Mucosa of stomach (tissue), 1 donor: ENCODE data around the gene ADORA2A.
"Not testable (repeated sequence)": the region's sequence is repeated elsewhere in the genome, so short reads cannot be mapped to it uniquely, and the experiment has no call there.

Experiments
- H3K27me3 ChIP-seq: one replicate; pipeline ENCODE4 v1.7.0; 2013; ENCODE audit warnings: mild to moderate bottlenecking, low read length; ENCODE audit not compliant: control insufficient read depth, insufficient read depth
- H3K36me3 ChIP-seq: one replicate; pipeline ENCODE4 v1.7.0; 2013; ENCODE audit warnings: low read length; ENCODE audit not compliant: control insufficient read depth, insufficient read depth
- H3K4me1 ChIP-seq: one replicate; pipeline ENCODE4 v1.7.0; 2013; ENCODE audit warnings: mild to moderate bottlenecking, low read length; ENCODE audit not compliant: control insufficient read depth, insufficient read depth
- H3K4me3 ChIP-seq: one replicate; pipeline ENCODE4 v1.7.0; 2013; ENCODE audit warnings: low read length
- H3K9ac ChIP-seq: one replicate; pipeline ENCODE4 v1.7.0; 2013; ENCODE audit warnings: mild to moderate bottlenecking, low read length, moderate library complexity
- H3K9me3 ChIP-seq: one replicate; pipeline ENCODE4 v1.7.0; 2013; ENCODE audit warnings: mild to moderate bottlenecking, low read length, moderate library complexity; ENCODE audit not compliant: control insufficient read depth
- donor health status: Pancreatic carcinoma.

Gene ADORA2A

DNA sequence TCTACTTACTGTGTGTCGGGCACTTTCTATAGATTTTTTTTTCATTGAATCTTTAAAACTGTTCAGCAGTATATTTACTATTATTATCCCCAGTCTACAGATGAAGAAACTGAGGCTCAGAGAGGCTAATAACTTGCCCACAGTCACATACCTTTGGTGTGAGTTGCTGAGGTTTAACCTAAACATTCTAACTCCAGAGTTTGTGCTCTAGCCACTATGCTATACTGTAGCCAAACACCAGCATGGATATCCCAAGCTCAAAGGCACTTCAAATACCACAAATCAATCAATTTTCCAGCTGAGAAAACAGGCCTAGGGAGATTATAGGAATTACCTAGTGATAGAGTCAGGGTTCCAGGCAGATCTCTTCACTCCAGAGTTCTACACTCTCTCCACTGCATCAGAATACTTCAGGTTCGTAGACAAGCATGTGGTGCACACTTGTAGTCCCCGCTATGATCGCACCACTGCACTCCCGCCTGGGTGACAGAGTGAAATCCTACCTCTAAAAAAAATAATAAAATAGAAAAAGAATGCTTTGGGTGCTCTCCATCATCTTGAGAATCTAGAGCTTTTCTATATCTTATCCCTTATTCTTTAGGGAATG, 47.4 kb downstream of the ADORA2A start:
- H3K4me1 ChIP-seq: no peaks in the 10 kb centered on the region
- H3K27me3 ChIP-seq: no peaks in the 10 kb centered on the region
- H3K9me3 ChIP-seq: no peaks in the 10 kb centered on the region
- H3K4me3 ChIP-seq: no peak overlapping the region
- no peak overlapping the region for H3K9ac ChIP-seq
- H3K36me3 ChIP-seq: no peaks in the 10 kb centered on the region

DNA sequence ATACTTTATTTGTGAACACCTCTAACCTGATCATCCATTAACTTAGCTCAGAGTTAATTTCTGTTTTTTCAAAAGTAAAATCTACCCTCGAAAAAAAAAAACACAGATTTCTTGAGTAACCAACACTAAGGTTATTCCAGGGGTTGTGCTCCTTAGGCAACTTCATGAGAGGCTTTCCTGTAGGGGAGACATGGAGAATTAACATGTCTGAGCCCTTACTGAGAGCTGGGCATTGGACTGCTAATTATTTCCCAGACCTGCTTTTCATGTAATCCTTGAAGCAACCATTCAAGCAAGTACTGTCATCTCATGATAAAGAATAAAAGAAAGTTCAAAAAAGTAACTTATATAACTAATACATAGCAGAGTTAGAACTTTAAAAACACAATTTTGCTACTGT, 54.2 kb downstream of the ADORA2A start:
- H3K9me3 ChIP-seq: no peaks in the 10 kb centered on the region
- H3K36me3 ChIP-seq: no peaks in the 10 kb centered on the region
- no peak overlapping the region for H3K4me3 ChIP-seq
- H3K9ac ChIP-seq: no peak overlapping the region
- H3K4me1 ChIP-seq: no peaks in the 10 kb centered on the region
- H3K27me3 ChIP-seq: no peaks in the 10 kb centered on the region

DNA sequence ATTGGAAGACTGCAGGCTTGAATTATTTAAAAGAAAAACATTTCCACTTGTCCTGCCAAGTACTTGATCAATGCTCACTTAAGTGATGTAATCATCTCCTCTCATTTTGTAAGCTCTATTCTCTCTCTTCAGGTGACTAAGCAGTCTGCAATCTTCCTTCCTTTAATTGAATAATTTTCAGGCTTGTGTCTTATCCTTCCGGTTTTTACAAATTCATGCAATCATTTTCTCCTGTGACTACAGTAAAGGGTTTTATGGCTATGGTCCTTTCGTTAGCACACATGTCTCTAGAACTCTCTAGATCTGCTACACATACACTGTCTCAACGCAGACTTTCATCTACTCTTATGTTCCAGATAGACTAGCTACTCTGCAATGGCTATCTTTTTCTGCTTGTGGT, 55.2 kb downstream of the ADORA2A start:
- Histone ChIP-seq H3K27me3 (no peaks in the 10 kb centered on the region), H3K4me1 (no peaks in the 10 kb centered on the region), H3K9me3 (no peaks in the 10 kb centered on the region), H3K36me3 (no peaks in the 10 kb centered on the region), H3K9ac (no peak overlapping the region), H3K4me3 (no peak overlapping the region)

DNA sequence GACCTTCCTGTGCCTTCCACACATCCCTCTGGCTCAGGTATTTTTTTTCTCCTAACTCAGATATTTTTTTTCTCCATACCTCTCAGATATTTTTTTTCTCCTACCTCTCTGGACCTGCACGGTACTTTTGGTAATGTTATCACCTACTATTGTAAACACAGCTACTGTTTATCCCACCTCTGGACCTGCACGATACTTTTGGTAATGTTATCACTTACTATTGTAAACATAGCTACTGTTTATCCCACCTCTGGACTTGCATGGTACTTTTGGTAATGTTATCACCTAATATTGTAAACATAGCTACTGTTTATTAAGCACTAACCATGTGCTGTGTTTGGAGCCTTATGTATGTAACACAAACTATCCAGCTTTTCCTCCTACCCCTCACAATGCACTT, 55.6 kb downstream of the ADORA2A start:
- Histone ChIP-seq H3K9me3 (no peaks in the 10 kb centered on the region), H3K4me1 (no peaks in the 10 kb centered on the region), H3K27me3 (no peaks in the 10 kb centered on the region), H3K4me3 (no peak overlapping the region), H3K9ac (no peak overlapping the region), H3K36me3 (no peaks in the 10 kb centered on the region)

DNA sequence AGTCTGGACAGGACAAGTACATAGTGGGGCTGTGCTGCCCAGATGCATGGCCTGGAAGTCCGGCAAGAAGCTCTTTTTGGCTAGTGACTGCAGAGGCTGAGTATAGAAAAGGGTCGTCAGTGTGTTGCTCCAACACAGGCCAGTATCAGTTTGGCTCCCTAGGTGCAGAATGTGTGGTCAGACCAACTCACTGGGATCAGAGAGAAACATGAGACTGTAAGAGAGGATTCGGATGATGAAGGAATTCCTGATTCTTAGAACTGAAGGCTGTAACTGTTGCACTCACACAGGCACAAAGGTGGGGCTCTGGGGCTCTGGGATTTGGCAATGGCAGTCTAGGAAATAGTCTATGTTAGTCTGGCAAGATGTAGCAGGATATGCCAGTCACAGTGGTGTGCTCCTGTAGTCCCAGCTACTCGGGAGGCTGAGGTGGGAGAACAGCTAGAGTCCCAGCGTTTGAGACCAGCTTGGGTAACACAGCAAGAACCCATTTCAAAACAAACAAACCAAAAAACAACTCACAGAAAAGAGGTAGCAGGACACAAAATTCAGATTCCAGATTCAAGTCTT, 56.7 kb downstream of the ADORA2A start:
- Histone ChIP-seq H3K4me1 (no peaks in the 10 kb centered on the region), H3K9ac (no peak overlapping the region), H3K9me3 (no peaks in the 10 kb centered on the region), H3K4me3 (no peak overlapping the region), H3K36me3 (no peaks in the 10 kb centered on the region), H3K27me3 (no peaks in the 10 kb centered on the region)

DNA sequence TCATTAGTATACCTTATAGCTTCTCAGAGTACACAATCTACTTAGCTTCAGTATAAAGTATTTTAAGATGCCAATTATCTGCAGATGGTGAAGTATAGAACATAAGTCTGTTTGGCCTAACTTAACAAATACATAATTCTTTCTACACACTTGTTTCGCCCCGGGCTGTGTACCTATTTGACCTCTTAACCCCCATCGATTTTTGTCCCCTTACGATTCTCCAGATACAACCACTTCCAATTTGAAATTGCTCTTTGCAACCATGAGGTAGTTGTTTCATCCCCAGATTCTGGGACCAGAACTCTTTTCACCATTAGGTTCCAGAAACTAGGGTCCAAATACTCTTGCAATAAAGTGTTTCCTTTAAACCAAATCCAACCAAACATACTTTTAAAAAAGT, 57.8 kb downstream of the ADORA2A start:
- no peak overlapping the region for H3K4me3 ChIP-seq
- no peak overlapping the region for H3K9ac ChIP-seq
- H3K36me3 ChIP-seq: no peaks in the 10 kb centered on the region
- H3K27me3 ChIP-seq: no peaks in the 10 kb centered on the region
- no peaks in the 10 kb centered on the region for H3K4me1 ChIP-seq
- no peaks in the 10 kb centered on the region for H3K9me3 ChIP-seq

DNA sequence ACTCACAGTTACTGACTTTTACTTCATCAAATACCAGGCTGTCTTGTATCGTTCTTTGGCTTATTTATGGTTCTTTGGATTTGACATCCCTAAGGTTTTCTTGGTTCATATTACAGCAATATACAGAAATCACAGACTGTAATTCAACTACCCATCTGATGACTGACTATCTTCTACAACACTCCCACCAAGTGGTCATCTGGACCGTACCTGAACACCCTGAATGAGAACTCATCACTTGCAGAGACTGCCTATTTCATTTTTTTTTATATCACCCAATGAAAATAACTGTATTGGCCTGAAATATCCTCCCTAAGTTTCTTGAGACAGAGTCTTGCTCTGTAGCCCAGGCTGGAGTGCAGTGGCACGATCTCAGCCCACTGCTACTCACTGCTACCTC, 58.2 kb downstream of the ADORA2A start:
- Histone ChIP-seq H3K4me1 (no peaks in the 10 kb centered on the region), H3K27me3 (no peaks in the 10 kb centered on the region), H3K9ac (no peak overlapping the region), H3K36me3 (no peaks in the 10 kb centered on the region), H3K4me3 (no peak overlapping the region), H3K9me3 (no peaks in the 10 kb centered on the region)

DNA sequence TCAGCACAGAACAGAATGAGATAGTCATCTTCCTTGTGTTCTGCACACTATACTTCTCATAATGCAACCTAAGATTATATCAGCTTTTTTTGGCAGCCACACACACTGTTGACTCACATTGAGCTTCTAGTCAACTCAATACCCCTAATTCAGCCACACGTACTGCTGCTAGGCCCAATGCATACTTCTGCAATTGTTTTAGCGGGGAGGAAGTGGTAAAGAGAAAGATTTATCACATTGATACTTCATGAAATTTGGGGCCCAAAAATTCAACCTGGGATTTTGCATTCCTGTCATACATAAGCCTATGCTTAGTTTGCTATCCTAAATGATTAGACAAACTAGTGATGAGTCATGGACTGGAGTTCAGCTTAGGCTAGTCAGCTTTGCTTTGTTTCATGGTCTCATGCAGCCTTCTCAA, 59.1 kb downstream of the ADORA2A start:
- Histone ChIP-seq H3K9me3 (no peaks in the 10 kb centered on the region), H3K9ac (no peak overlapping the region), H3K27me3 (no peaks in the 10 kb centered on the region), H3K36me3 (no peaks in the 10 kb centered on the region), H3K4me3 (no peak overlapping the region), H3K4me1 (no peaks in the 10 kb centered on the region)

DNA sequence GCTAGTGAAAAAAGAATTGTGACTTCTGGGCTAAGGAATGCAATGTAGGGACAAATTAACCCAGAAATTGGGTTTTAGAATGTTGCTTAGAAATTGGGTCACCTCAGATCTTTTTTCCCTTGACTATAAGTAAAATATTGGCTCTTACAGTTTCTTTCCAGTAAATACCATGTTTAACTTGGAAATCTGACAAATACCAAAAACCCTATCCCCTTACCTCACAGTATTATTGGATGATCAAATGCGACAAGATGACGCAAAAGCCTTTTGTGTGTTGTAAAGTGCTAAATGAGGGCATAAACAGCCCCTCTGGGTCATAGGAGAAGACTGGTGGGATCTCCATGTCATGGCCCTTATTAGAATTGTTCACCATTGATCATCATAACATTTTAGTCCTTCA, 61.6 kb downstream of the ADORA2A start:
- no peak overlapping the region for H3K4me3 ChIP-seq
- H3K9me3 ChIP-seq: no peaks in the 10 kb centered on the region
- H3K36me3 ChIP-seq: no peaks in the 10 kb centered on the region
- H3K4me1 ChIP-seq: peaks cover 3% of the 10 kb centered on the region
- peaks cover 8% of the 10 kb centered on the region for H3K27me3 ChIP-seq
- no peak overlapping the region for H3K9ac ChIP-seq

DNA sequence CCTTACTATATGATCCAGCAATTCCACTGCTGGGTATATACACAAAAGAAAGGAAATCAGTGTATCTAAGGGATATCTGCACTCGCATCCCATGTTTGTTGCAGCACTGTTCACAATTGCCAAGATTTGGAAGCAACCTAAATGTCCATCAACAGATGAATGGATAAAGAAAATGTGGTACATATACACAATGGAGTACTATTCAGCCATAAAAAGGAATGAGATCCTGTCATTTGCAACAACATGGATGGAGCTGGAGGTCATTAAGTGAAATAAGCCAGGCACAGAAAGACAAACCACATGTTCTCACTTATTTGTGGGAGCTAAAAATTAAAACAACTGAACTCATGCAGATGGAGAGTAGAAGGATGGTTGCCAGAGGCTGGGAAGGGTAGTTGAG, 62.0 kb downstream of the ADORA2A start:
- H3K9ac ChIP-seq, H3K9me3 ChIP-seq, H3K36me3 ChIP-seq, H3K4me3 ChIP-seq, H3K4me1 ChIP-seq: not testable (repeated sequence)
- H3K27me3 ChIP-seq: peaks cover 12% of the 10 kb centered on the region
